ENCODE measurements around the gene FAM151A.

DNA sequence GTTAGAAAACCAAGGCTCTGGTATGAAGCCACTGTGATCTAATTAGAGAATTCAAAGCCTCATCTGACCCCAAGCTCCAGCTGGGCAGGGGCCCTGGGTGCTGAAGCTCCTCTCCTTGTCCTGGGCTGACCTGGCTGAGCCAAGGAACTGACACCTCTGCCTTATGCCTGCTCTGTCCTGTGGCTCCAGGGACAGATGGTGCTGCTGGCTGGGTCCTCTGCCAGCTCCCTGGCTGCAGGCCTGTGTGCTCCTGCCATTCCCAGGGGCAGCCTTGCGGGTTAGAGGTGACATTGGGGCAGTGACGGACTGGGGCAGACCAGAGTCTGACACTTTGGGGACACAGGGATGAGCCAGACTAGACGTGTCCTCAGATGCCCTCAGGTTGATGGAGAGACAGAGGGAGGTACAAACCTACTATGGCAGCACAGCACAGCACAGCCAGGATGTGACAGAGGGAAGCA is 63.5 kb downstream of the FAM151A start:
- TF ChIP-seq, protein P1, sequence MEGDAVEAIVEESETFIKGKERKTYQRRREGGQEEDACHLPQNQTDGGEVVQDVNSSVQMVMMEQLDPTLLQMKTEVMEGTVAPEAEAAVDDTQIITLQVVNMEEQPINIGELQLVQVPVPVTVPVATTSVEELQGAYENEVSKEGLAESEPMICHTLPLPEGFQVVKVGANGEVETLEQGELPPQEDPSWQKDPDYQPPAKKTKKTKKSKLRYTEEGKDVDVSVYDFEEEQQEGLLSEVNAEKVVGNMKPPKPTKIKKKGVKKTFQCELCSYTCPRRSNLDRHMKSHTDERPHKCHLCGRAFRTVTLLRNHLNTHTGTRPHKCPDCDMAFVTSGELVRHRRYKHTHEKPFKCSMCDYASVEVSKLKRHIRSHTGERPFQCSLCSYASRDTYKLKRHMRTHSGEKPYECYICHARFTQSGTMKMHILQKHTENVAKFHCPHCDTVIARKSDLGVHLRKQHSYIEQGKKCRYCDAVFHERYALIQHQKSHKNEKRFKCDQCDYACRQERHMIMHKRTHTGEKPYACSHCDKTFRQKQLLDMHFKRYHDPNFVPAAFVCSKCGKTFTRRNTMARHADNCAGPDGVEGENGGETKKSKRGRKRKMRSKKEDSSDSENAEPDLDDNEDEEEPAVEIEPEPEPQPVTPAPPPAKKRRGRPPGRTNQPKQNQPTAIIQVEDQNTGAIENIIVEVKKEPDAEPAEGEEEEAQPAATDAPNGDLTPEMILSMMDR (IDR thresholded peaks at IDR 0.05) = no peak
- TF ChIP-seq POLR2A (IDR thresholded peaks at IDR 0.05) = no peak

Data from adrenal gland (tissue), 5 donors.